Bone marrow (tissue), 2 donors: ENCODE results near the gene POLR2J.
A peak's percentile ranks its signal among the peaks of the same experiment; 100 is the strongest.

ENCODE experiments used
- DNase-seq, 2 donors: peaks; one replicate each; lab custom pipeline; 2025; lab: John Stamatoyannopoulos, UW

Gene POLR2J

GRCh38 chr7:102439963-102440795, 38.5 kb downstream of the POLR2J start:
- DNase-seq, result no peak

DNA sequence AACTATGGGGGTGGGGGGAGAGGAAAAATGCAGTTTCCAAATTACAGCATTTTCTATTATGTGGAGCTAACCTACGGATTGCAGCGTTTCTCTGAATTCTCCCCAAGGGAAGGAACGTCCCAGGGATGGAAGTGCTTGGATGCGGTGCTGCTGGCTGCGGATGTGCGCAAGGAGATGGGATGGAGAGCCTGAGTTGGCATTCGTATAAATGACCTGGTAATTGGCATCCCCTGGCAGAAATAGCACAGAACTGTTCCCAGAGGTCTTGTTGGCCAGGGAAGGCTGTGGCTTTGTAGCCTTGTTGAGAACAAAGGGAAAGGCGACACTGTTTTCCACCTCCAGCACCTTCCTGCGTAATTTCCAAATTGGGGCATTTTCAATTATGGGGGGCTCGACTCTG, 42.6 kb downstream of the POLR2J start:
- no peak for DNase-seq

DNA sequence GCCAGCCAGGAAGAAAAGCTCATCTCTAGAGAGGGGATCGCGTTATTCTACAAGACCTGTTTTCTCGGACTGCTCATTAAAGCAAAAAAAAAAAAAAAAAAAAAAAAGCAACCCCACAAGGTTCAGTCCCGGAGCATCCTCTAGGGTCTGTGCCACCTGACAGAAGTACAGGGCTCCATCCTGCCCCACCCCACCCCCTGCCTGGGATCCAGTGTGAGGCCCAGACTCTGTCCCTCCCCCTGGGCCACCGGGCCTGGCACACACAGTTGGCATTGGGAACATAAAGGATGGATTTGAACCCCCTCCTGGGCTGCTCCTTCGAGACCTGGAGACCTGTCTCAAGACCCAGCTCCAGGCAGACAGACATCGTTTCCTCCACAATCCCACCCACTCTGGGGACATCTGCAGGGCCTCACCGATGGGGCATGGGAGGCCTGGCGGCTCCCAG, 44.7 kb downstream of the POLR2J start:
- DNase-seq, result peak in 1 of 2 donors; percentile 22

DNA sequence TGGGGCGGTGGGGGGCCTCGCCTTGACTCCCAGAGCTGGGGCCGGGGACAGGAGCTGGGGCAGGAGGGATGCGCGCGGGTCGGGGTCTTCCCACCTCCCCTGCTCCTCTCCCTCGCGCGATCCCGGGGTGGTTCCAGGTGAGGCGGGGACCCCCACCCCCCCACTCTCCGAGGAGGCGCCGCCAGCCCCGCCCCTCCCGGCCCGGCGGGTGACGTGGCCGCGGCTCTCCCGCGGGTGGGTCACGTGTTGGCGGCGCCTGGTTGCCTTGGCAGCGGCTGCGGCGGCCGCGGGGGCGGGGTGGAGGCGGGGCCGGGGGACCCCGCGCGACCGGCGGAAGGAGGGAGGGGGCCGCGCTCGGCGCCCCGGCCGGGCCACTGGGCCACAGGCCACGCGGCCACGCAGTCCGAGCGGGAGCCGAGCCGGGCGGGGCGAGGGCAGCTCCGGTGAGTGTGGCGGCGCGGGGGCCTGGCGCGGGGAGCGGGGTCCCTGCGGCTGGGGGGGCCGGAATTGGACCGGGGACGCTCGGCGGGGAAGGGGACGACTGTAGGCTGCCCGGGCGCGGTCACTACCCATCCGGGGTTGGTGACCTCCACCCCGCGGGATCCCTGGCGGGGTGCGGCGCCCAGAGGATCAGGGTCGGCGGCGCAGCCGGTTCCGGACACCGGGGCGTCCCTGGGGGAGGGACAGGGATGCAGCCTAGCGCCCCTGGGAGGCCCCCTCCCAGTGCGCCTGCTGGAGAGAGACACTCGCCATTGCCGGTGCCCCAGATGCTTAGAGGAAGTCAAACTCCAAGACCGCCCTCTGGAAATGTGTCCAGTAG, 45.3 kb downstream of the POLR2J start, which contains the start of gene ORAI2:
ORAI2 (plus strand) TSS at position 357 of the 820 bp plus-strand sequence. CDS start 5,382 bp downstream, outside the sequence.
- peak; percentile 35 to 59 for DNase-seq

DNA sequence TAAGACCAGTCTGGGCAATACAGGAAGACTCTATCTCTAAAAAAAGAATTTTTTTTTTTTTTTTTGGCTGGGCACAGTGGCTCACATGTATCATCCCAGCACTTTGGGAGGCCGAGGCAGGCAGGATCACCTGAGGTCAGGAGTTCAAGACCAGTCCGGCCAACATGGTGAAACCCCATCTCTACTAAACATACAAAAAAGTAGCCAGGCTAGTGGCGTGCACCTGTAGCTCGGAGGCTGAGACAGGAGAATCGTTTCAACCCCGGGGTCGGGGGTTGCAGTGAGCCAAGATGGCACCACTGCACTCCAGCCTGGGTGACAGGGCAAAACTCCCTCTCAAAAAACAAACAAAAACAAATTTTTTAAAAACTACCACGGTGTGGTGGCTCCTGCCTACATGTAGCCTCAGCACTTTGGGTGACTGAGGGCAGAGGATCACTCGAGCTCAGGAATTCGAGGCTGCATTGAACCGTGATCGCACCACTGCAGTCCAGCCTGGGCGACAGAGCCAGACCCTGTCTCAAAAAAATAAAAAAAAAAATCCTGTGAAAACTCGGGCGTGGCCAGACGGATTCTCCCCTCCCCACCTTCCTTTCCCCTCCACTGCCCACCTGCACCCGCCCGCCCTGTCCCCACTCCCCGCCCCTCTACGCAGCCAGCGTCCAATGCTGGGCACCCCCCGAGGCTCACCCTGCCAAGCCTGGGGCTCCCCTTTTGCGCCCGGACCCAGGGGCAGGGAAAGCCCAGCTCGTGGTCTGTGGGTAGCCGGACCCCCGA, 46.1 kb downstream of the POLR2J start:
- DNase-seq, result no peak

- DNase-seq, result peak in 1 of 2 donors; percentile 10
Measured at GRCh38 chr7:102431617-102432298, 47.0 kb downstream of the POLR2J start.

DNA sequence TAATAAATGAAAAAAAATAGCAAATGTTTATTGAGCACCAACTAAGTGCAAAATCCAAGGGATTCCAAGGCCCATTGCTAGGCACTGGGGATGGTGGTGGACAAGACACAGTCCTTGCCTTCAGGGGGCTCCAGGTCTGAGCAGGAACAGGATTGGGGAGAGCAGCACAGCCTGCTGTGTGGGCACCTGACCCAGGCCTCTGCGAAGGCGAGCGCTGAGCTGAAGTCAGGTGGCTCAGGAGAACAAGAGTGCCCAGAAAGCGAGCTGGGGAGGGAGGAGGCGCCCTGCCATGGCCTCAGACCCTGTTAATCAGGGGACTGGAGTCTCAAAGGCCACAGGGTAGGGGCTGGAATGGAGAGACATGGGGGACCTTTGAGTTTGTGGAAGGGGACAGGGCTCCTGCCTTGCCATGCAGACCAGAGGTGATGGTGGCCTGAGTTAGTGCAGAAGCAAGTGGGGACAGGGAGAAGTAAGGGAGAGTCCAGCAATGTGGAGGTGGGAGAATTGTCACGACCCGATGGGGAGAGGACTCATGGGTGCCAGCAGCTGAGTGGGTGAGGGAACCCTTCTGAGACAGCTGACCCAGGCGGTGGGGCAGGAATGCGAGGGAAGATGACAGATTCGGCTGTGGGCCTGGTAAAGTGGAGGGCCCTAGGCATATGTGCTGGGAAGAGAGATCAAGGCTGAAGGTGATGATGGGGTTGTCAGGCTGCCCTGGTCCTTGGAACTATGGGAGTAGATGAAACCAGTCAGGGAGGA, 49.4 kb downstream of the POLR2J start:
- DNase-seq, result no peak

DNA sequence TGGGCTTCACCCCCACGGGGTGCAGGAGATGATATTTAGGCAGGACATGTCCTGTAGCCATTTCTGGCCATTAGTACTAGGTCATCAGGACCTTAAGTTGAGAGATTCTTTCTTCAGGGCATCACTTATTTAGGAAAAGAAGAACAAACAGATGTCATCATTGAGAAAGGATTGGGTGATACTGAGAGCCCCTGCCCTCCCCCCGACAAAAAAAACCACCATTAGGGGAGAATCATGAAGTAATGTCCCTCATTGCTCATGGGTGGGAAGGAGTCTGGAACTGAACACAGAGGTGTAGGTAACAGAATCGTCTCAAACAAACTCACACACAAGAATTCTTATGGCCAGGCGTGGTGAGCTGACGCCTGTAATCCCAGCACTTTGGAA, 51.7 kb downstream of the POLR2J start:
- DNase-seq, result no peak

- peak; percentile 25 to 85 for DNase-seq
Measured at GRCh38 chr7:102426268-102427018, 52.3 kb downstream of the POLR2J start.

- DNase-seq, result peak; percentile 49 to 63
Measured at GRCh38 chr7:102425639-102426267, 53.0 kb downstream of the POLR2J start.

DNA sequence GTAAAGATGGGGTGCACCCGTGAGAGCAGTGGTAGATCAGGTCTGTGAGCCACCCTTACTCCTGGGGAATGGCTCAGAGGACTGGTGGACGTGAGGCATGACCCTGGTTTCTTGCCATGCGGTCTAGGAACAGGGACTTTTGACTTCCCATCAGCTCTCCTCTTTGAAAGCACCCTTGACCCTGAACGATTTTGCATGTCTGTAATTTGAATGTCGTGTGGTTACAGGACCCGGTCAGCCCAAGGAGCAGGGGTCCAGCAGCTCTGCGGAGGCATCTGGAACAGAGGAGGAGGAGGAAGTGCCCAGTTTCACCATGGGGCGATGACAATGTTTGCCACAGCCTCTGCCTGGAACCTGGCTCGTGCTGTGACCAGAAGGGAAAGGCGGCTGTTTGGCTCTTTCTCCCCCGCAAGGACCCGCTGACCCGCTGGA, 53.9 kb downstream of the POLR2J start:
- peak in 1 of 2 donors; percentile 28 for DNase-seq

DNA sequence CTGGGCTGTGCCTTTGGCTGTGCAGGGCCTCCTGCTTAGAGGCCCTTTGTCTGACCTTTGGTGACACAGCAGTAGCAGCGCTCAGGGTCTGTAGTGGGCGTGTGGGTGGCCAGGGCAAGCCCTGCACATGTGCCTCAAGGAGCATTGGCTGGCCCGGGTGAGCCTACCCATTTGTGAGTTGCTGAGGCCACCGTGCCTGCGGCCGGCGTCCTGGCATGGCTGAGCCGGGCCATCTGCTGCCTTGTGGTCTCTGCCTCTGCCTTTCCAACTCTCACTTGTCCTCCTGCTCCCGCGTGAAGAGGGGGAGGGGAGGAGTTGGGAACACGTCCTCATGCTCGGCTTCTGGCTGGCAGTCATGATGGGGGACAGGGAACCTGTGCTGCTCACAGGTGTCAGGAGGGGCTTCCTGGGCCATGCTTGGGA, 54.6 kb downstream of the POLR2J start:
- no peak for DNase-seq
